Colon (tissue), 2 donors: Measurements from ENCODE around the gene ASTN2.

Experiments used
- FAIRE-seq: peaks from 2 replicates; lab custom pipeline; 2012; peaks lifted over from hg19 to GRCh38; lab: Jason Lieb, UNC
- donor health status: control.
- donor health status: control.

ASTN2 gene

GRCh38 chr9:117116084-117116483 lies 298.8 kb downstream of the ASTN2 start:
- FAIRE-seq: no peak

- FAIRE-seq: no peak
Measured at GRCh38 chr9:117114768-117115167, 300.1 kb downstream of the ASTN2 start.

- FAIRE-seq: no peak
Measured at GRCh38 chr9:117104716-117105495, 310.0 kb downstream of the ASTN2 start.

- no peak for FAIRE-seq
Measured at GRCh38 chr9:117104206-117104605, 310.7 kb downstream of the ASTN2 start.

DNA sequence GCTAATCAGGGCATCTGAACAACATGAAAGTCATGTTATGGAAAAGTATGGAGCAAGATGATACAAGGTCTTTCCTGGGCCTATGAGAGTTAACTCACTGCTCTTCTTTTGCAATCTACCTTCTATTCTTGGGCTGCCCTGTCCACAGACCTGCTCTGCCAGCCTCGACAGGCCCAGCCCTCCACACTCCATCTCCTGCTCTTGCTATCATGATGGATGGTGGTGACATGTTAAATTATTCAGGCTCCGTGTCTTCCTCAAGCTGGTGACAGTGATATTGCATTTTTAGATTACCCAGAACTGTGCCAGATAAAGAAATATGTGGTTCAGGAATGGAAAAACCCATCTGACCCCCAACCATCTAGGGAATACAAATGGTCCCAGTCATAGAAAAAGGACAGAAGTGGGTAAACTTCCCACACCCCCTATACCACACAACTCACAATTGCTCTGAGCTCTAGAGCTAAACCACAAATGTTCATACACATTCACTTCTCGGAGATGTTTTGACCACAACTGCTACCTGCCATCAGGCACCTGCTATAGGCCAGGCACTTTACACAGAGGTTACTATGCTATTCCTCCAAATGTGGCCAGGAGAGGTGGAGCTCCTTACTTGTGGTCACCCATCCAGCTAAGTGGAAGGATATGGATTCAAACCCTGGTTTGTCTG lies 311.3 kb downstream of the ASTN2 start:
- FAIRE-seq: no peak

- no peak for FAIRE-seq
Measured at GRCh38 chr9:117101008-117101407, 313.8 kb downstream of the ASTN2 start.

DNA sequence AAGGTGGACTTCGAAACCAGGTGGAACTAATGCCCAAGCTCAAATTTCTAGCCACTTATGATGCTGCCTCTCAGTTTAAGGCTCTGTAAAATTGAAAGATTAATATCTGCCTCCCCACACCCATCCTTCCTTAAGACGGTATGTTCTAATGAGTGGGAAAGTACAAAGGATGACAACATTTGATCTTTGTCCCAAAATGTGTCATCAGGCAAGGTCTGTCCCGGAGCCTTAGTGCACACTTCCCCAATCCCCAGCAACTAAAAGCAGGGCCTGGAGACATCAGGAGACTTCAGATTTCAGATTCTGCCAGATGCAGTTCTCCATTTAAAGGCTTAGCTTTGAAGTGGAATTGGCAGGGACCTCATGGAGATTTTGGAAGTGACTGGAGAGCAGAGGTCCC lies 316.5 kb downstream of the ASTN2 start:
- no peak for FAIRE-seq

GRCh38 chr9:117097761-117098160 lies 317.1 kb downstream of the ASTN2 start:
- FAIRE-seq: no peak

DNA sequence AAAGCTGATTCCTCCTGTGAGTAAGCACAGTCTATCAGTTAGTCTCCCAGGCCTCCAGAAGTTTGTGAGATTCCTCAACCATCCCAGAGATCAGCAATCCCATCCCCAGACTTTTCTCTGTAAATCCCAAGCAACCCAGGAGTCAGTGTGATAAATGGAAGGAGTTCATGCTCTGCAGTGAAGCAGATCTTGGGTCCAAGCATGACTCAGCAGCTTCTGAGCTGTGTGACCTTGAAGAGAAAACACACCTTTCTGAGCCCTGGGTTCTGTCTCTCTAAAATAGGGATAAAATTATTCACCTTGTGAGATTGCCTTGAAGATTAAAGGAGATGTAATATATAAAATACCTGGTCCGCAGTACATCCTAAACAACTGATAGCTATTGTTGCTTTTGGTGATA lies 318.7 kb downstream of the ASTN2 start:
- no peak for FAIRE-seq

DNA sequence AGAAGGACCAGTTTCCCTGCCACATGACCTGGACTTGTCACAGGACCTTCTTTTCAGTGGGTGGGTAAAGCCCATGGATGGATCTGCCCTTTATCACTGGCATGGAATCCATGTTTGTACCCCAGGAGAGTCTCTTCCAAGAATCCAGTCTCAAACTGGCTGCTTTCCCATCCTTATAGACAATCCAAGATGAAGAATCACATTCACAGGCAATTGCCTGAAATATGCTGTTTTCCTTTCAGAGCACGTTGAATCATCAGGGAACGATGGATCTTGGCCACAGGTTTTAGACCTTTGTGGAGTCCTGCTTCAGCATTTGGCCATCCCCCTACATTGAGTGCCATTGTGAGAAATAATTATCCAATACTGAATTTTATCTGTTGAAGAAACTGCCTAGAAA lies 319.8 kb downstream of the ASTN2 start:
- no peak for FAIRE-seq

GRCh38 chr9:117093891-117094844 lies 320.7 kb downstream of the ASTN2 start:
- FAIRE-seq: no peak

- no peak for FAIRE-seq
Measured at GRCh38 chr9:117092582-117092981, 322.3 kb downstream of the ASTN2 start.

DNA sequence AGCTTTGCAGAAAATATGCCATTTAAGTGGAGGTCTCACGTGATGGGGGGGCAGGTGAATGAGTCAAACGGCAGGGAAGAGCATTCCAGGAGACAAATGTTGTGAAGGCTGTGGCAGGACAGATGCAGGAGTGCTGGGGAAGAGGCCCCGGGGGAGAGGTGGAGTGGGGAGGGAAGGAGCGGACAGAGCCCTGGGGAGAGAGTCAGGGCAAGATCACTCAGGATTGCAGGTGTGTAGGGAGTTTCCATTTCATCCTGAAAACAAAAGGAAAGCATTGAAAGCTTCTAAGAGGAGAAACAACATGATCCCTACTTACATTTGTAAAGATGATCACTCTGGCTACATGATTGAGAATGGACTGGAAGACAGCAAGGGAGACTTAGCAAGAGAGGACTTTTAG lies 323.3 kb downstream of the ASTN2 start:
- no peak for FAIRE-seq

DNA sequence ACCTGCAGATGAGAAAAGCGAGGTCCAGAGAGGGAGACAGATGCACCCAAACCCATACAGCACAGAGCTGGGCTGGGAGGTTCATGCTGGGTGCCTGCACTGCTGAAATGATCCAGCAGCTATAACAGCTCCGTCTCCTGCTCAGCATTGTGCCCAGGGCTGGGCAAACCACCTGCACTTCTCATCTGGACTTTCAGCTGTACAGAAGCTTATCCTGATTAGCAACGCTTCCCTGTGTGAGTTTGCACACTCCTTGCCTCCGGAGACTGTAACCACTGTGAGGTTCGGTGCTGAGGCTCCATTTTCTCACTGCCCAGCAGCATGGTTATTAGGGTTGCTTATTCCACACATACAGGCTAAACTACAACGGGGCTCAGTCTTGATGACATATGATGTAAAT lies 326.1 kb downstream of the ASTN2 start:
- FAIRE-seq: no peak

DNA sequence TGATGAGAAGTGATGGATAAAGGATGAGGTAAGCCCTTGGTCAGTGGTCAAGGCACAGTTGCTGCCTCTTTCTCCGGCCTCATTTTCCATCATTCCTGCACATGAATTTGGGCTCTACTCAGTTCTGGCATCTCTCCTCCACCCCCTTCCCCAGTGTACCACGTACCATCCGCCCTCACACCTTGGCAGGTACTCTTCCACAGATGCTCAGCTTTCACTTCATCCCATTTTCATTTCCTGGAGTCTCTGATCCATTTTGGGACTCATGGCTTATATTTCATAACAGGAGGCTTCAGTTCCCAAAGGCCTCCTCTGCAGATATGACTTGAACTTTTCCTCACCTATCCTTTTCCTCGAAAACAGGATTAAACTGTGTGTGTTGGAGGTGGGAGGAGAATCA lies 326.7 kb downstream of the ASTN2 start:
- FAIRE-seq: no peak

DNA sequence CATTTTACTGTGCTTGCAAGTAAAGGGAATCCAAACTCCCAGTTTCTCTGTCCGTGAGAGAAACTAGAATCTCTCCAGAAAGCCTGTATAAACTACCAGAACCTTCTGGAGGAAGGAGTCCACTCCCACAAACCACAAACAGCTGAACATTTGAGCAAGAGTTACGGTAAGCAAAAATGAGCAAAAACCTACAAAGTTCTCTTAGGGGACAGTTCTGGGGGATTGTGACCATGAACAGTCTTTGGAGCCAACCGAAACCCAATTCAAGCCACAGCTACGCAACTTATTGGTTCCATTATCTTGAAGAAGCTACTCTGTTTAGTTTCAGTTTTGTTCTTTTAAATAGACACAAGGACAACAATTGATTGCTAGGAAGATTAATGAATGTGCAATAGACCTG lies 330.6 kb downstream of the ASTN2 start:
- FAIRE-seq: no peak

GRCh38 chr9:117083559-117083958 lies 331.3 kb downstream of the ASTN2 start:
- FAIRE-seq: no peak

GRCh38 chr9:117081641-117082317 lies 333.1 kb downstream of the ASTN2 start:
- no peak for FAIRE-seq

DNA sequence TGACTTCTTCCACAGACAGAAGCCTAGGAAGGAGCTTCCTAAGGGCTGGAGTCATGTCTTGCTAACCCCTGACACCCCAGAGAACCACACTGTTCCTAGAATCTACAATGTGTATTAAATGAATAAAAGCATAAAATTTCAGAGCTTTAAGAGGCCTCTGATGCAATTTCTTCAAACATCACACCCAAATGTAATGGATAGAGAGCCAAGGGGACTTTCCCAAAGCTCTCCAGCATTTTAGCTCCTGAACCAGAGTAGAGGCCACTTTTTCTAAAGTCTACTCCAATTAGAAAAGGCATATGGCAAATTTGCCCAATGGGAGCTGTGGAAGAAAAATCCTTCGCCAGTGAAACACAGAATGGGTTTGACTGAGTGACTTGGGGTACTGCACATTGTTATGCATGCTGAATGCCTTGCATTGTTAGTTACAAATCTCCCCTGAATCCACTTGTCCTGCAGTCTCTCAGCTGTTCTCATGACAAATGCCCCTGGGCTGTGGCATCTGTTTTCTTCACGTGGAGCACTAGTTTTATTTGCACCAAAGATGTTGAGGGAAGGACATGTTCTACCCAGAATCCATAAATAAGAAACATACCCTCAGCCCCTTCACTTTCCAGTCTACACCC lies 334.0 kb downstream of the ASTN2 start:
- no peak for FAIRE-seq

DNA sequence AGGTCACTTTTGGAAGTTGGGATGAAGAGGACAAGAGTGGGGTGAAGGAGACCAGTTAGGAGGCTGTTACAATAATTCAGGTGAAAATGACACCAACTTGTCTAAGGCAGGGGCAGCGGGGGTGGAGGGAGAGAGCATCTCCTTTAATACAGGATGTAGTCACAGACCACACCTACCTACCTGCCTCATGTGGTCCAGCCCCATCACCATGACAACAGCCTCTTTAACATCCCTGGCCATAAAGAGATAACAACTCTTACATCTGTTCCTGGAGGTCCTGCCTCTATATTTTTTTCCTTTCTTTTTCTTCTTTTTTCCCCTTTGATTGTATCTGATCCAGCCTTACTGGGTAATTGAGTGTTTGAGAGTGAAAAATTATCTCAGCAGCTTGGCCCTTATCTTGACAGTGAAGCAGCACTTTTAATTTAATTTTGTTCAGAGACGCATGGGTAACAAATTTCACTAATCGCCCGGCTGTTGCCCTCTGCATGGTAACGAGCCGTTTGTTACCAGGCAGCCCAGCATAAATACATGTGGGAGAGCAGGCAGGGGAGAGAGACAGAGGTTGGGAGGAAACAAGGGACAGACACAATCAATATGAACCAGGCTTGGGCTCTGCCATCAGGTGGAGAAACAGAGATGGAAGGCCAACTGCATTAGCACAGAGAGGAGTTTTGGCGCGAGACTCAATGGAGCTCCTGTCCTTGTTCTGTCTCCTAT lies 338.1 kb downstream of the ASTN2 start:
- FAIRE-seq: no peak

GRCh38 chr9:117075636-117076035 lies 339.2 kb downstream of the ASTN2 start:
- no peak for FAIRE-seq
